Stomach (tissue), 9 donors: Measurements from ENCODE around the gene DCDC2C. TPM values are rescaled to one million over a fixed set of nuclear protein-coding genes. Genes with fewer than 3 reads are reported as not detected.

Source experiments
- DNase-seq, 2 donors: peaks; one replicate each; pipeline versions ENCODE4 v3.0.0 to v3.0.0-alpha.2; 2013 to 2019
- H3K27ac ChIP-seq, 5 donors: fragments of 200-600 bp in 4 of 5; sonication (generic) in 4 of 5; one replicate each; pipeline ENCODE4 v1.5.1; 2013 to 2019; ENCODE audit warnings: mild to moderate bottlenecking in 1 of 5, moderate library complexity in 1 of 5
- H3K27me3 ChIP-seq, 3 donors: fragments of 200-600 bp; sonication (generic); one replicate each; pipeline ENCODE4 v1.5.1; 2017 to 2019; ENCODE audit warnings: mixed run types in 1 of 3
- H3K36me3 ChIP-seq, 4 donors: fragments of 200-600 bp; sonication (generic); 1 replicate in 3 of 4; 2 replicates in 1 of 4; pipeline ENCODE4 v1.5.1; 2016 to 2019
- H3K4me1 ChIP-seq, 4 donors: fragments of 200-600 bp; sonication (generic); one replicate each; pipeline ENCODE4 v1.5.1; 2016 to 2019
- H3K4me3 ChIP-seq, 4 donors: fragments of 200-600 bp; sonication (generic) in 3 of 4; one replicate each; pipeline ENCODE4 v1.5.1; 2016 to 2019; ENCODE audit warnings: mild to moderate bottlenecking in 1 of 4
- H3K9me3 ChIP-seq, 4 donors: fragments of 200-600 bp; sonication (generic); one replicate each; pipeline ENCODE4 v1.5.1; 2016 to 2019
- CTCF ChIP-seq, 7 experiments: fragments of 450-650 bp in 4 of 7; fragments of 200-600 bp in 3 of 7; sonication (generic) in 3 of 7; IDR thresholded peaks; one replicate each; pipeline ENCODE4 v1.5.1; 2016 to 2019; ENCODE audit warnings: antibody characterized with exemption in 7 of 7, control low read depth in 2 of 7, mild to moderate bottlenecking in 1 of 7
- EP300 ChIP-seq: sonication (generic); formaldehyde crosslinking; IDR thresholded peaks from one replicate; pipeline ENCODE4 v1.6.1; 2017; ENCODE audit warnings: antibody characterized with exemption
- POLR2A ChIP-seq, 4 donors: fragments of 450-650 bp; IDR thresholded peaks; one replicate each; pipeline ENCODE4 v1.6.1; 2016; ENCODE audit warnings: antibody characterized with exemption in 4 of 4, control low read depth in 2 of 4, mild to moderate bottlenecking in 1 of 4, moderate library complexity in 1 of 4
- POLR2AphosphoS5 ChIP-seq, 3 donors: sonication (generic); formaldehyde crosslinking; IDR thresholded peaks; one replicate each; pipeline ENCODE4 v1.6.1; 2016; ENCODE audit warnings: antibody characterized with exemption in 3 of 3
- WGBS, 5 donors: extraction: QIAGEN DNeasy Blood & Tissue Kit in 3 of 5; methylation state at CpG; one replicate each; pipeline versions ENCODE4 v1.1.5 to v1.1.7; 2013 to 2018; 5-methylcytosine and 5-hydroxymethylcytosine counted together
- intact Hi-C: fragments of 100-400 bp; cut with DNase I; formaldehyde crosslinking; loops from one replicate; pipeline ENCODE4 v1.15.1; 2023; ENCODE audit warnings: low total_unique reads
- polyA plus RNA-seq, 3 donors: library from polyadenylated mRNA; stranded (reverse); fragments of 200-250 nt; gene quantifications; one replicate each; pipeline ENCODE4 v1.2.3, GENCODE V29; 2013
- total RNA-seq, 5 donors: library from RNA; depleted of rRNA; stranded (reverse); fragments of >200 nt; gene quantifications; one replicate each; pipeline versions ENCODE4 v1.1.0 to v1.2.3, GENCODE V29; 2014 to 2016
- donor health status: healthy with polysubstance abuse.
- donor health status: Bipolar disorder and iron deficiency.
- donor health status: healthy.

The DCDC2C gene
- total and polyA plus RNA-seq, 8 donors: not detected

GRCh38 chr2:3827673-3828575 lies 124.5 kb downstream of the DCDC2C start:
- H3K4me3 ChIP-seq: no peak overlapping the region
- peak in 1 of 2 donors; percentile 36 for DNase-seq
- intact Hi-C loops: no loop called here
- H3K27ac ChIP-seq: no peak overlapping the region
- TF ChIP-seq POLR2A (IDR thresholded peaks at IDR 0.05): no peak
- peak in 2 of 7 experiments; percentile 4 to 47 for TF ChIP-seq CTCF (IDR thresholded peaks at IDR 0.05)
- no peaks in the 10 kb centered on the region for H3K27me3 ChIP-seq
- no peaks in the 10 kb centered on the region for H3K4me1 ChIP-seq
- peaks cover 0 to 6% (median 4%) of the 10 kb centered on the region in 4 donors for H3K9me3 ChIP-seq
- WGBS, 5 donors: 74 to 79% (median 75%) methylated on average over 6 of the region's 6 CpGs
- no peaks in the 10 kb centered on the region for H3K36me3 ChIP-seq

GRCh38 chr2:3830796-3831195 lies 127.4 kb downstream of the DCDC2C start:
- WGBS, 5 donors: 76 to 90% (median 87%) methylated on average over 6 of the region's 6 CpGs
- Histone ChIP-seq H3K4me1 (no peaks in the 10 kb centered on the region), H3K9me3 (peaks cover 0 to 8% (median 7%) of the 10 kb centered on the region in 4 donors), H3K36me3 (no peaks in the 10 kb centered on the region), H3K4me3 (no peak overlapping the region), H3K27me3 (no peaks in the 10 kb centered on the region), H3K27ac (no peak overlapping the region)
- intact Hi-C loops: no loop called here
- TF ChIP-seq EP300: no peak
- no peak for TF ChIP-seq POLR2AphosphoS5 (IDR thresholded peaks at IDR 0.05)
- no peak for TF ChIP-seq POLR2A (IDR thresholded peaks at IDR 0.05)
- no peak for TF ChIP-seq CTCF (IDR thresholded peaks at IDR 0.05)
- DNase-seq: no peak

- WGBS, 5 donors: 81 to 97% (median 87%) methylated on average over 7 of the region's 7 CpGs
- intact Hi-C loops: no loop called here
- TF ChIP-seq POLR2AphosphoS5 (IDR thresholded peaks at IDR 0.05) (no peak), POLR2A (IDR thresholded peaks at IDR 0.05) (no peak), CTCF (IDR thresholded peaks at IDR 0.05) (no peak), EP300 (no peak)
Measured at GRCh38 chr2:3837086-3837485, 133.7 kb downstream of the DCDC2C start.

GRCh38 chr2:3838348-3838747 lies 135.0 kb downstream of the DCDC2C start:
- no peak overlapping the region for H3K27ac ChIP-seq
- peaks cover 0 to 7% (median 2%) of the 10 kb centered on the region in 4 donors for H3K4me1 ChIP-seq
- TF ChIP-seq EP300: no peak
- no peak for TF ChIP-seq POLR2AphosphoS5 (IDR thresholded peaks at IDR 0.05)
- TF ChIP-seq POLR2A (IDR thresholded peaks at IDR 0.05): no peak
- no peak for TF ChIP-seq CTCF (IDR thresholded peaks at IDR 0.05)
- H3K9me3 ChIP-seq: peaks cover 0 to 4% (median 0%) of the 10 kb centered on the region in 4 donors
- no peak overlapping the region for H3K4me3 ChIP-seq
- intact Hi-C loops: no loop called here
- no peaks in the 10 kb centered on the region for H3K27me3 ChIP-seq
- DNase-seq: no peak
- no peaks in the 10 kb centered on the region for H3K36me3 ChIP-seq
- 87 to 96% (median 90%) methylated on average over 3 of the region's 3 CpGs for WGBS, 5 donors

More at GRCh38 chr2:3837086-3837485, 133.7 kb downstream of the DCDC2C start:
- DNase-seq: no peak
- Histone ChIP-seq H3K27ac (no peak overlapping the region), H3K4me3 (no peak overlapping the region), H3K36me3 (no peaks in the 10 kb centered on the region), H3K9me3 (peaks cover 0 to 8% (median 7%) of the 10 kb centered on the region in 4 donors), H3K4me1 (peaks cover 0 to 7% (median 2%) of the 10 kb centered on the region in 4 donors), H3K27me3 (no peaks in the 10 kb centered on the region)
